ENCODE data around the gene R3HCC1L.
"Not testable (repeated sequence)": the region's sequence is repeated elsewhere in the genome, so short reads cannot be mapped to it uniquely, and the experiment has no call there.

R3HCC1L gene

DNA sequence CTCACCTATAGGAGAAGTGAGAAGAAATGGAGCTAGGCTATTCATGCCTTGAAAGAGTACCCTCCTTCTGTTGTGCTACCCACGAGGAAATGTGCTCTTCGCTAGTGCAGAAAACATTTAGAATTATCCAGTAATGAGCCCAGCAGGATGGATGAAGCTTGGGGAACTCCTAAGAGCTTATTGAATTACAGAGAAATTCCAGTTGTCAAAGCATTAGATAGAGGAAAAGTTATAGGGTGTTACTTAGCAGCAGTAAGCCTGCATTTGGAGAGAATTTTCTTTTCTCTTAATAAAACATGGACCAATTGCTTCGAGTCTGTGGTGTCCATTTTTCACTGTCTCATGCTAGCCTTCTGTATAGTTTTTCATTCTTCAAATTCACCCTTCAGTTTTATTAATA lies 5.0 kb downstream of the R3HCC1L start:
- TF ChIP-seq, protein P1, sequence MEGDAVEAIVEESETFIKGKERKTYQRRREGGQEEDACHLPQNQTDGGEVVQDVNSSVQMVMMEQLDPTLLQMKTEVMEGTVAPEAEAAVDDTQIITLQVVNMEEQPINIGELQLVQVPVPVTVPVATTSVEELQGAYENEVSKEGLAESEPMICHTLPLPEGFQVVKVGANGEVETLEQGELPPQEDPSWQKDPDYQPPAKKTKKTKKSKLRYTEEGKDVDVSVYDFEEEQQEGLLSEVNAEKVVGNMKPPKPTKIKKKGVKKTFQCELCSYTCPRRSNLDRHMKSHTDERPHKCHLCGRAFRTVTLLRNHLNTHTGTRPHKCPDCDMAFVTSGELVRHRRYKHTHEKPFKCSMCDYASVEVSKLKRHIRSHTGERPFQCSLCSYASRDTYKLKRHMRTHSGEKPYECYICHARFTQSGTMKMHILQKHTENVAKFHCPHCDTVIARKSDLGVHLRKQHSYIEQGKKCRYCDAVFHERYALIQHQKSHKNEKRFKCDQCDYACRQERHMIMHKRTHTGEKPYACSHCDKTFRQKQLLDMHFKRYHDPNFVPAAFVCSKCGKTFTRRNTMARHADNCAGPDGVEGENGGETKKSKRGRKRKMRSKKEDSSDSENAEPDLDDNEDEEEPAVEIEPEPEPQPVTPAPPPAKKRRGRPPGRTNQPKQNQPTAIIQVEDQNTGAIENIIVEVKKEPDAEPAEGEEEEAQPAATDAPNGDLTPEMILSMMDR (IDR thresholded peaks at IDR 0.05; ENCODE audit: low read depth, low read length, missing control alignments): no peak
- no peak for DNase-seq (ENCODE audit: extremely low read depth, low read depth)
- H3K4me3 ChIP-seq (replicated peaks; ENCODE audit: low read depth, low read length): no peak overlapping the region

DNA sequence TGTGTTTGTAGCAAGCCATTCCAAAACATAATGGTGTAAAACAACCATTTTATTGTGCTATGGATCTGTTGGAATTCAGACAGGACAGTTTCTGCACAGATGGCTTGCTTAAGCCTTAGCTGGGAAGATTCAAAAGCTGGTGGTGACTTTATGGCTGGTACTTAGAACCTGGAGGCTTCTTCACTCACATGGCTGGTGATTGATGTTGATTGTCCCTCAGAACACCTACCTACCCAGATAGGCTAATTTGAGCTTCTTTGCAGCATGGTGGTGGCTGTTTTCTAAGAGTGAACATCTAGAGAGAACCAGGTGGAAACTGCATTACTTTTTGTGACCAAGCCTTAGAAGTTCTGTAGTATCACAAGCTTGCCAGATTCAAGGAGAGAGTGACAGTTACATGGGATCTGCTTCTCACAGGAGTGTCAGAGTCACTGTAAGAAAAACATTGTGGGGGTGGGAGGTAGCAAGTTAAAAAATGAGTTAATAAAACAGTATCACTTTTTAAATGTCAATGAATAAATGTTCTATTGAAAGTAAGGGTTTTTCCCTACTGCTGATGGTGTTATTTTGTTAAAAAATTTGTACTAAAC lies 7.1 kb downstream of the R3HCC1L start:
- H3K4me3 ChIP-seq (replicated peaks; ENCODE audit: low read depth, low read length): no peak overlapping the region
- no peak for DNase-seq (ENCODE audit: extremely low read depth, low read depth)
- TF ChIP-seq, protein P1 (IDR thresholded peaks at IDR 0.05; ENCODE audit: low read depth, low read length, missing control alignments): no peak

GRCh38 chr10:98144985-98145384 lies 10.5 kb downstream of the R3HCC1L start:
- DNase-seq (ENCODE audit: extremely low read depth, low read depth): no peak
- H3K4me3 ChIP-seq (replicated peaks; ENCODE audit: low read depth, low read length): no peak overlapping the region
- TF ChIP-seq, protein P1 (IDR thresholded peaks at IDR 0.05; ENCODE audit: low read depth, low read length, missing control alignments): no peak

- no peak overlapping the region for H3K4me3 ChIP-seq (replicated peaks; ENCODE audit: low read depth, low read length)
- no peak for DNase-seq (ENCODE audit: extremely low read depth, low read depth)
- TF ChIP-seq, protein P1 (IDR thresholded peaks at IDR 0.05; ENCODE audit: low read depth, low read length, missing control alignments): no peak
Observed at GRCh38 chr10:98149858-98150257, 15.4 kb downstream of the R3HCC1L start.

DNA sequence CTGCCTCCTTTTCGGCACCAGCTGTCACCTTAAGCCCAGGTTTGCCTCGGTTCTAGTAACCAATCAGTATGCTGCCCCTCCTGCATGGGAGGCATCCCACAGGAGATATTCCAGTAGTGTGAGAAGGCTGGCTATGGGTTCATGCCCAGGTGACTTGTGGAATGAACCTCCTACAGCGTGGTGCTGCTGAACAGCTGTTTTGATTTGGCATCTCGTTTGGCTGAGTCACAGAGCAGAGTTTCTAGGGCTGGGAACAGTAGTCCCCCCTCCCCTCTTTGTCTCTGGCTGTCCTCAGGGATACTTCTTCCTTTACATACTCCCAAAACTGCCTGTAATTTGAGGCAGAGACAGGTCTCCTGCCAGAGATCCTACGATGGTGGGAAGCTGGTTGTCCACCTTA lies 16.1 kb downstream of the R3HCC1L start:
- DNase-seq (ENCODE audit: extremely low read depth, low read depth): no peak
- TF ChIP-seq, protein P1 (IDR thresholded peaks at IDR 0.05; ENCODE audit: low read depth, low read length, missing control alignments): no peak
- no peak overlapping the region for H3K4me3 ChIP-seq (replicated peaks; ENCODE audit: low read depth, low read length)

- H3K4me3 ChIP-seq (replicated peaks; ENCODE audit: low read depth, low read length); DNase-seq (ENCODE audit: extremely low read depth, low read depth): not testable (repeated sequence)
Observed at GRCh38 chr10:98152778-98153177, 18.3 kb downstream of the R3HCC1L start.

DNA sequence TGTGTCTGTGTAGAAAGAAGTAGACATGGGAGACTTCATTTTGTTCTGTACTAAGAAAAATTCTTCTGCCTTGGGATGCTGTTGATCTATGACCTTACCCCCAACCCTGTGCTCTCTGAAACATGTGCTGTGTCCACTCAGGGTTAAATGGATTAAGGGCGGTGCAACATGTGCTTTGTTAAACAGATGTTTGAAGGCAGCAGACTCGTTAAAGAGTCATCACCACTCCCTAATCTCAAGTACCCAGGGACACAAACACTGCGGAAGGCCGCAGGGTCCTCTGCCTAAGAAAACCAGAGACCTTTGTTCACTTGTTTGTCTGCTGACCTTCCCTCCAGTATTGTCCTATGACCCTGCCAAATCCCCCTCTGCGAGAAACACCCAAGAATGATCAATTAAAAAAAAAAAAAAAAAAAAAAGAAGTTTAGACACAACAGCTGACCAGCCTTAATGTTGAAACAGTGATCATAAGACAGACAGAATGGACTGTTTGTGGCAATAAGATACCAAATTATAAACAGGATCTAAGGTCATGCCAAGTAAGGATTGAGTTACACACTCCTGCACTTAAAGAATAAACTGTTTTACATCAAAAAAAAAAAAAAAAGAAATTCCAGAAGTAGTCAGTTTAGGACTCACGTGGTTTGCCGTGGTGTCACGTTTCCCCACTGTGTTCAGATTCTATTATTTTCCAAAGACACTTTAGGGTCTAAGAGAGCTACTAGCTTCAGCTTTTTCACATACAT lies 18.9 kb downstream of the R3HCC1L start:
- H3K4me3 ChIP-seq (replicated peaks; ENCODE audit: low read depth, low read length); DNase-seq (ENCODE audit: extremely low read depth, low read depth): not testable (repeated sequence)

DNA sequence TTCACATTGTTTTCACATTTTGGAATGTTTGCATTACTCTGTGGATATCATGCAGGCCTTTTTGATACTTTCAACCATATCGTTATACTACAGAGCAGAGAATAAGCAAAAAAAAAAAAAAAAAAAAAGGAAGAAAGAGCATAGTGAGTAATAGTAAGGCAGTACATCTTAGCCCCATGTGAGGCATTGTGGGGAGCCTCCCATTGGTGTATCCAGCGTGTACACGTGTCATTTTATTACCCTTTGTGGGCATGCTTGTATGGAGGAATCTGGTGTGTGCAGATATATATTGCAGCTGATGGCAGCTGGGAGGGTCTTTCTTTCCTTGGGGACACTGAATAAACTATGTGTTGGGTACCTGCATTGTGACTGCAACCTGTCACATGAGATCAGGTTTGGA lies 19.6 kb downstream of the R3HCC1L start:
- TF ChIP-seq, protein P1 (IDR thresholded peaks at IDR 0.05; ENCODE audit: low read depth, low read length, missing control alignments): no peak
- H3K4me3 ChIP-seq (replicated peaks; ENCODE audit: low read depth, low read length): no peak overlapping the region
- no peak for DNase-seq (ENCODE audit: extremely low read depth, low read depth)
